ENCODE measurements around the gene DBI.

DNA sequence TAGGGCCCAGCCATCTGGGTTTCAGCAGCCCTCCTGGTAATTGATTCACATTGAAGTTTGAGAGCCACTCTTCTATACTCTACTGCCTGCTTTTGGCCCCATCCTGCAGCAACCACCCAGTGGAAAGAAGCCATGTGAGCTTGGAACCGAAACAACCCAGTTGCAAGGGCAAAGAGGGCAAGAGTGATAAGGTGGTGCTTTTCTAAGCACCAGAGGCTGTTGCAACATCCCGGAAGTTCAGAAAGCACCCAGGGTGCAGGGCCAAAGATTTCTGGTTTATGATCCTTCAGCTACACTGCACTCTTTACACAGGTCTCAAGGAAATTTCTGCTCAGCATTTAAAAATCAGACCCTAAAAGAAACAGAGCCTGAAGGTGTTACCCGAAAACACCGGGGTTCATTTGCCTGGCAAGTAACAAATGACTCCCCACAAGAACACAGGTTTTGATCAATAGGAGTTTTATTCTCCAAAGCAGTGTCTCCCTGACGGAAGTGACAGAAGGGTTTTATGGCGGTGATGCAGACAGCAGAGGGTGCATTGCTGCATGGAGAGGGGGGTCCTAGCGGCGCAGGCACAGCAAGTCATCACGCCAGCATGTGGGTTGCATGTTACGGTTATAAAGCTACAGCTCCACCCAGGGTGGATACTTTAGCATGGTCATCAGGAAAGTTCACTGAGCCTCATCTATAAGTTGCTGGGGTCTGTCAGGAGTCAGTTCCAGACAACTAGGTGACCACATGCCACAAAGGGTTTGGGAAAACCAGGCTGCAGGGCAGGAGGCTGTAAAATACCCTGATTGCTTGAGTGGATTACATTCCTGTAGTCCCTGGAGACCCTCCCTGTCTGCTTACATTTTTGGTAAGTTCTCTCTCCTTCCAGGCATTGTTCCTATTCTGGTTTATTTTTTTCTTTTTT lies 36.1 kb downstream of the DBI start:
- TF ChIP-seq, protein P1, sequence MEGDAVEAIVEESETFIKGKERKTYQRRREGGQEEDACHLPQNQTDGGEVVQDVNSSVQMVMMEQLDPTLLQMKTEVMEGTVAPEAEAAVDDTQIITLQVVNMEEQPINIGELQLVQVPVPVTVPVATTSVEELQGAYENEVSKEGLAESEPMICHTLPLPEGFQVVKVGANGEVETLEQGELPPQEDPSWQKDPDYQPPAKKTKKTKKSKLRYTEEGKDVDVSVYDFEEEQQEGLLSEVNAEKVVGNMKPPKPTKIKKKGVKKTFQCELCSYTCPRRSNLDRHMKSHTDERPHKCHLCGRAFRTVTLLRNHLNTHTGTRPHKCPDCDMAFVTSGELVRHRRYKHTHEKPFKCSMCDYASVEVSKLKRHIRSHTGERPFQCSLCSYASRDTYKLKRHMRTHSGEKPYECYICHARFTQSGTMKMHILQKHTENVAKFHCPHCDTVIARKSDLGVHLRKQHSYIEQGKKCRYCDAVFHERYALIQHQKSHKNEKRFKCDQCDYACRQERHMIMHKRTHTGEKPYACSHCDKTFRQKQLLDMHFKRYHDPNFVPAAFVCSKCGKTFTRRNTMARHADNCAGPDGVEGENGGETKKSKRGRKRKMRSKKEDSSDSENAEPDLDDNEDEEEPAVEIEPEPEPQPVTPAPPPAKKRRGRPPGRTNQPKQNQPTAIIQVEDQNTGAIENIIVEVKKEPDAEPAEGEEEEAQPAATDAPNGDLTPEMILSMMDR (IDR thresholded peaks at IDR 0.05 in 4 of 5, conservative IDR thresholded peaks at IDR 0.05 in 1 of 5) = no peak
- no peak for TF ChIP-seq POLR2A (IDR thresholded peaks at IDR 0.05)
